ENCODE measurements around the gene RBM42. TPM values are rescaled to one million over a fixed set of nuclear protein-coding genes. Genes with fewer than 3 reads are reported as not detected.

RBM42 gene
- total and polyA plus RNA-seq, 2 of the 13 experiments (the other 11 are each of a cell fraction or from before 2014, with no cell fraction given): 27.2 to 55.3 TPM

DNA sequence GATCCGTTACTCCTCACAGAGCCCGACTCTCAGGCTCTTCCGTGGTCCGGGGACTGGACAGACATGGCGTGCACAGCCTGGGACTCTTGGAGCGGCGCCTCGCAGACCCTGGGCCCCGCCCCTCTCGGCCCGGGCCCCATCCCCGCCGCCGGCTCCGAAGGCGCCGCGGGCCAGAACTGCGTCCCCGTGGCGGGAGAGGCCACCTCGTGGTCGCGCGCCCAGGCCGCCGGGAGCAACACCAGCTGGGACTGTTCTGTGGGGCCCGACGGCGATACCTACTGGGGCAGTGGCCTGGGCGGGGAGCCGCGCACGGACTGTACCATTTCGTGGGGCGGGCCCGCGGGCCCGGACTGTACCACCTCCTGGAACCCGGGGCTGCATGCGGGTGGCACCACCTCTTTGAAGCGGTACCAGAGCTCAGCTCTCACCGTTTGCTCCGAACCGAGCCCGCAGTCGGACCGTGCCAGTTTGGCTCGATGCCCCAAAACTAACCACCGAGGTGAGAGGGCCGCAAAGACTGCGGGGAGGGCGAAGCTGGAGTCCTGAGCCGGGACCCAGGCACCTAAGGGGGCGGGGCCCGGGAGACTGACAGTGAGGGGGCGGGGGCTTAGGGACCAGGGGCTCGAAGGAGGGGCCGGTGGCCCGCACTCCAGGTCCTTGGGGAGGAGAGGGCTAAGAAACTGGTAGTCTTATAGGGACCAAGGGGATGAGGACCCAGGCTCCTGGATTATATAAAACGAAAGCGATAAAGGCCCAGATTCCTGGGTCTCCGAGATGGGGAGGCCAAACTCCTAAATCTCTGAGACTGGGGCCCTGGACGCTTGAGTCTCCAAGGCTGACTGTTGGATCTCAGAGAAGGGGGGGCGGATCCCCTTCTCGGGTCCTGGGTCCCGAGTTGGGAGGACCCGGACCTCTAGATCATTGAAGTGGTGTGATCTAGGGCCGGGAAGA lies 14.7 kb downstream of the RBM42 start (continued):
- TF ChIP-seq KLF13 (CRISPR knock-in tag; IDR thresholded peaks at IDR 0.05) (no peak), CEBPG (CRISPR knock-in tag; IDR thresholded peaks at IDR 0.05) (peak; percentile 3; the same call in 1 of the 2 replicates), ONECUT2 (CRISPR knock-in tag; IDR thresholded peaks at IDR 0.05) (no peak), ZNF619 (CRISPR knock-in tag; IDR thresholded peaks at IDR 0.05) (peak; percentile 77; the same call in 1 of the 2 replicates), PITX1 (CRISPR knock-in tag; IDR thresholded peaks at IDR 0.05) (peak; percentile 47; the same call in 1 of the 2 replicates), ZSCAN25 (CRISPR knock-in tag; IDR thresholded peaks at IDR 0.05) (peak; percentile 35; the same call in 1 of the 2 replicates), ZNF766 (CRISPR knock-in tag; IDR thresholded peaks at IDR 0.05; ENCODE audit: borderline replicate concordance) (peak; percentile 84; the same call in 1 of the 2 replicates), HHEX (CRISPR knock-in tag; IDR thresholded peaks at IDR 0.05) (no peak), REL (CRISPR knock-in tag; conservative IDR thresholded peaks at IDR 0.05) (peak; percentile 62; the same call in 1 of the 2 replicates), ZNF570 (CRISPR knock-in tag; IDR thresholded peaks at IDR 0.05; ENCODE audit: borderline replicate concordance) (no peak), MLLT10 (CRISPR knock-in tag; IDR thresholded peaks at IDR 0.05) (no peak), ZFYVE20 (CRISPR knock-in tag; IDR thresholded peaks at IDR 0.05; ENCODE audit: borderline replicate concordance, low read depth) (no peak), SMC3 (IDR thresholded peaks at IDR 0.05; ENCODE audit: low read length) (no peak; the same call in 1 of the 2 replicates), ZNF33B (CRISPR knock-in tag; IDR thresholded peaks at IDR 0.05) (peak; percentile 73), ARNT2 (CRISPR knock-in tag; IDR thresholded peaks at IDR 0.05; ENCODE audit: low read depth) (peak; percentile 82)
- TF ChIP-seq, protein P1, sequence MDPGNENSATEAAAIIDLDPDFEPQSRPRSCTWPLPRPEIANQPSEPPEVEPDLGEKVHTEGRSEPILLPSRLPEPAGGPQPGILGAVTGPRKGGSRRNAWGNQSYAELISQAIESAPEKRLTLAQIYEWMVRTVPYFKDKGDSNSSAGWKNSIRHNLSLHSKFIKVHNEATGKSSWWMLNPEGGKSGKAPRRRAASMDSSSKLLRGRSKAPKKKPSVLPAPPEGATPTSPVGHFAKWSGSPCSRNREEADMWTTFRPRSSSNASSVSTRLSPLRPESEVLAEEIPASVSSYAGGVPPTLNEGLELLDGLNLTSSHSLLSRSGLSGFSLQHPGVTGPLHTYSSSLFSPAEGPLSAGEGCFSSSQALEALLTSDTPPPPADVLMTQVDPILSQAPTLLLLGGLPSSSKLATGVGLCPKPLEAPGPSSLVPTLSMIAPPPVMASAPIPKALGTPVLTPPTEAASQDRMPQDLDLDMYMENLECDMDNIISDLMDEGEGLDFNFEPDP (CRISPR knock-in tag; conservative IDR thresholded peaks at IDR 0.05): no peak
- TF ChIP-seq, protein P2, sequence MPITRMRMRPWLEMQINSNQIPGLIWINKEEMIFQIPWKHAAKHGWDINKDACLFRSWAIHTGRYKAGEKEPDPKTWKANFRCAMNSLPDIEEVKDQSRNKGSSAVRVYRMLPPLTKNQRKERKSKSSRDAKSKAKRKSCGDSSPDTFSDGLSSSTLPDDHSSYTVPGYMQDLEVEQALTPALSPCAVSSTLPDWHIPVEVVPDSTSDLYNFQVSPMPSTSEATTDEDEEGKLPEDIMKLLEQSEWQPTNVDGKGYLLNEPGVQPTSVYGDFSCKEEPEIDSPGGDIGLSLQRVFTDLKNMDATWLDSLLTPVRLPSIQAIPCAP (CRISPR knock-in tag; IDR thresholded peaks at IDR 0.05; ENCODE audit: low read depth): no peak
- TF ChIP-seq, protein P3, sequence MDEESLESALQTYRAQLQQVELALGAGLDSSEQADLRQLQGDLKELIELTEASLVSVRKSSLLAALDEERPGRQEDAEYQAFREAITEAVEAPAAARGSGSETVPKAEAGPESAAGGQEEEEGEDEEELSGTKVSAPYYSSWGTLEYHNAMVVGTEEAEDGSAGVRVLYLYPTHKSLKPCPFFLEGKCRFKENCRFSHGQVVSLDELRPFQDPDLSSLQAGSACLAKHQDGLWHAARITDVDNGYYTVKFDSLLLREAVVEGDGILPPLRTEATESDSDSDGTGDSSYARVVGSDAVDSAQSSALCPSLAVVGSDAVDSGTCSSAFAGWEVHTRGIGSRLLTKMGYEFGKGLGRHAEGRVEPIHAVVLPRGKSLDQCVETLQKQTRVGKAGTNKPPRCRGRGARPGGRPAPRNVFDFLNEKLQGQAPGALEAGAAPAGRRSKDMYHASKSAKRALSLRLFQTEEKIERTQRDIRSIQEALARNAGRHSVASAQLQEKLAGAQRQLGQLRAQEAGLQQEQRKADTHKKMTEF (CRISPR knock-in tag; IDR thresholded peaks at IDR 0.05): peak; percentile 84
- TF ChIP-seq, protein P4, sequence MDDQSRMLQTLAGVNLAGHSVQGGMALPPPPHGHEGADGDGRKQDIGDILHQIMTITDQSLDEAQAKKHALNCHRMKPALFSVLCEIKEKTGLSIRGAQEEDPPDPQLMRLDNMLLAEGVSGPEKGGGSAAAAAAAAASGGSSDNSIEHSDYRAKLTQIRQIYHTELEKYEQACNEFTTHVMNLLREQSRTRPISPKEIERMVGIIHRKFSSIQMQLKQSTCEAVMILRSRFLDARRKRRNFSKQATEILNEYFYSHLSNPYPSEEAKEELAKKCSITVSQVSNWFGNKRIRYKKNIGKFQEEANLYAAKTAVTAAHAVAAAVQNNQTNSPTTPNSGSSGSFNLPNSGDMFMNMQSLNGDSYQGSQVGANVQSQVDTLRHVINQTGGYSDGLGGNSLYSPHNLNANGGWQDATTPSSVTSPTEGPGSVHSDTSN (CRISPR knock-in tag; IDR thresholded peaks at IDR 0.05; ENCODE audit: borderline replicate concordance): 0 out of 2 replicates have a peak, but pooled peaks have one; percentile 55
- TF ChIP-seq, protein P5, sequence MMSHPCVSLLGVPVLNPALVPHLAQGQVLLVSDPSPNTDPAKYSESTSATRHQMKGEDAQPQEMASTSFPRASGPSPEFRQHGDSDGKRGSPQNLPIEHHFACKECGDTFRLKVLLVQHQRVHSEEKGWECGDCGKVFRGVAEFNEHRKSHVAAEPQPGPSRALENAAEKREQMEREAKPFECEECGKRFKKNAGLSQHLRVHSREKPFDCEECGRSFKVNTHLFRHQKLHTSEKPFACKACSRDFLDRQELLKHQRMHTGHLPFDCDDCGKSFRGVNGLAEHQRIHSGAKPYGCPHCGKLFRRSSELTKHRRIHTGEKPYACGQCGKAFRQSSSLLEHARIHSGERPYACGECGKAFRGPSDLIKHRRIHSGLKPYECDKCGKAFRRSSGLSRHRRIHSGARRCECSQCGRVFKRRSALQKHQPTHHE (CRISPR knock-in tag; IDR thresholded peaks at IDR 0.05; ENCODE audit: borderline replicate concordance): peak; percentile 52; the same call in 1 of the 2 replicates
- TF ChIP-seq, protein P6, sequence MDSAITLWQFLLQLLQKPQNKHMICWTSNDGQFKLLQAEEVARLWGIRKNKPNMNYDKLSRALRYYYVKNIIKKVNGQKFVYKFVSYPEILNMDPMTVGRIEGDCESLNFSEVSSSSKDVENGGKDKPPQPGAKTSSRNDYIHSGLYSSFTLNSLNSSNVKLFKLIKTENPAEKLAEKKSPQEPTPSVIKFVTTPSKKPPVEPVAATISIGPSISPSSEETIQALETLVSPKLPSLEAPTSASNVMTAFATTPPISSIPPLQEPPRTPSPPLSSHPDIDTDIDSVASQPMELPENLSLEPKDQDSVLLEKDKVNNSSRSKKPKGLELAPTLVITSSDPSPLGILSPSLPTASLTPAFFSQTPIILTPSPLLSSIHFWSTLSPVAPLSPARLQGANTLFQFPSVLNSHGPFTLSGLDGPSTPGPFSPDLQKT (CRISPR knock-in tag; IDR thresholded peaks at IDR 0.05; ENCODE audit: borderline replicate concordance): peak; percentile 87; the same call in 1 of the 2 replicates
